H9 (cell line): ENCODE measurements around the gene TSPAN11. TPM values are rescaled to one million over a fixed set of nuclear protein-coding genes. Genes with fewer than 3 reads are reported as not detected.

Experiments used
- DNase-seq: peaks from one replicate; pipeline ENCODE4 v3.0.0-alpha.2; 2017
- H2AFZ ChIP-seq: one replicate; pipeline ENCODE4 v1.6.1; 2013; ENCODE audit warnings: mild to moderate bottlenecking, low read length, control low read depth, moderate library complexity
- H2AK5ac ChIP-seq: 2 replicates; pipeline ENCODE4 v1.6.1; 2013; ENCODE audit warnings: low read length, control low read depth, mixed read lengths; ENCODE audit not compliant: insufficient read length
- H2BK120ac ChIP-seq: one replicate; pipeline ENCODE4 v1.6.1; 2013; ENCODE audit warnings: low read depth, mild to moderate bottlenecking, low read length, control low read depth, inconsistent platforms; ENCODE audit not compliant: poor library complexity, severe bottlenecking
- H2BK12ac ChIP-seq: 2 replicates; pipeline ENCODE4 v1.6.1; 2013; ENCODE audit warnings: low read length, control low read depth, mixed read lengths, low read depth; ENCODE audit not compliant: insufficient read length
- H2BK15ac ChIP-seq: 2 replicates; pipeline ENCODE4 v1.6.1; 2013; ENCODE audit warnings: low read depth, low read length, control low read depth
- H2BK20ac ChIP-seq: one replicate; pipeline ENCODE4 v1.6.1; 2013; ENCODE audit warnings: low read depth, mild to moderate bottlenecking, low read length, control low read depth, inconsistent platforms; ENCODE audit not compliant: poor library complexity, severe bottlenecking
- H2BK5ac ChIP-seq: 2 replicates; pipeline ENCODE4 v1.6.1; 2013; ENCODE audit warnings: low read length, control low read depth, mixed read lengths; ENCODE audit not compliant: insufficient read length
- H3K14ac ChIP-seq: 2 replicates; pipeline ENCODE4 v1.6.1; 2013; ENCODE audit warnings: low read length, control low read depth; ENCODE audit not compliant: insufficient read depth
- H3K18ac ChIP-seq: 2 replicates; pipeline ENCODE4 v1.6.1; 2013; ENCODE audit warnings: low read depth, mild to moderate bottlenecking, mixed read lengths, low read length, control low read depth; ENCODE audit not compliant: insufficient read length
- H3K23ac ChIP-seq: 2 replicates; pipeline ENCODE4 v1.6.1; 2013; ENCODE audit warnings: low read length, control low read depth, mixed read lengths, low read depth; ENCODE audit not compliant: insufficient read length
- H3K23me2 ChIP-seq: 2 replicates; pipeline ENCODE4 v1.6.1; 2013; ENCODE audit warnings: low read depth, mild to moderate bottlenecking, mixed read lengths, low read length, control low read depth; ENCODE audit not compliant: insufficient read length, poor library complexity, severe bottlenecking
- H3K27ac ChIP-seq: 2 replicates; pipeline ENCODE4 v1.5.1; 2013; ENCODE audit warnings: low read length, control low read depth, mixed read lengths, low read depth; ENCODE audit not compliant: insufficient read length
- H3K27me3 ChIP-seq: 2 replicates; pipeline ENCODE4 v1.6.1; 2013; ENCODE audit warnings: low read length, control low read depth, inconsistent platforms; ENCODE audit not compliant: insufficient read depth
- H3K4ac ChIP-seq: 2 replicates; pipeline ENCODE4 v1.6.1; 2013; ENCODE audit warnings: low read depth, mild to moderate bottlenecking, control low read depth, inconsistent platforms, low read length, moderate library complexity
- H3K4me1 ChIP-seq: 2 replicates; pipeline ENCODE4 v1.6.1; 2013; ENCODE audit warnings: low read length, control low read depth, inconsistent platforms; ENCODE audit not compliant: insufficient read depth
- H3K4me2 ChIP-seq: 2 replicates; pipeline ENCODE4 v1.6.1; 2013; ENCODE audit warnings: low read length, control low read depth, mixed read lengths; ENCODE audit not compliant: insufficient read length, insufficient read depth
- H3K56ac ChIP-seq: 2 replicates; pipeline ENCODE4 v1.6.1; 2013; ENCODE audit warnings: low read depth, mild to moderate bottlenecking, mixed read lengths, low read length, control low read depth; ENCODE audit not compliant: insufficient read length
- H3K79me1 ChIP-seq: 2 replicates; pipeline ENCODE4 v1.6.1; 2013; ENCODE audit warnings: low read depth, mild to moderate bottlenecking, moderate library complexity, low read length, control low read depth, inconsistent platforms; ENCODE audit not compliant: insufficient read depth, poor library complexity, severe bottlenecking
- H3K79me2 ChIP-seq: 2 replicates; pipeline ENCODE4 v1.6.1; 2013; ENCODE audit warnings: low read length, control low read depth, inconsistent platforms; ENCODE audit not compliant: insufficient read depth
- H3K9ac ChIP-seq: 2 replicates; pipeline ENCODE4 v1.6.1; 2013; ENCODE audit warnings: low read length, control low read depth, mixed read lengths; ENCODE audit not compliant: insufficient read length; ENCODE audit errors: extremely low read depth
- H3K9me3 ChIP-seq: one replicate; pipeline ENCODE4 v1.6.1; 2013; ENCODE audit warnings: low read depth, low read length, inconsistent platforms; ENCODE audit not compliant: control insufficient read depth
- H3T11ph ChIP-seq: one replicate; pipeline ENCODE4 v1.6.1; 2013; ENCODE audit warnings: mild to moderate bottlenecking, low read length, control low read depth, inconsistent platforms
- H4K20me1 ChIP-seq: one replicate; pipeline ENCODE4 v1.6.1; 2013; ENCODE audit not compliant: control insufficient read depth, insufficient read length, insufficient read depth
- H4K5ac ChIP-seq: 2 replicates; pipeline ENCODE4 v1.6.1; 2013; ENCODE audit warnings: low read depth, mild to moderate bottlenecking, mixed read lengths, low read length, control low read depth; ENCODE audit not compliant: insufficient read length
- H4K8ac ChIP-seq: replicated peaks from 2 replicates; pipeline ENCODE4 v1.6.1; 2013; ENCODE audit warnings: low read length, control low read depth, mixed read lengths, low read depth; ENCODE audit not compliant: insufficient read length
- H4K91ac ChIP-seq: 2 replicates; pipeline ENCODE4 v1.6.1; 2013; ENCODE audit warnings: low read depth, mild to moderate bottlenecking, moderate library complexity, mixed read lengths, low read length, control low read depth; ENCODE audit not compliant: insufficient read length
- H3K27ac Mint-ChIP-seq, 3 experiments: 2 replicates in 2 of 3; 3 replicates in 1 of 3; pipeline ENCODE4 v1.8.0; 2020 to 2021; ENCODE audit warnings: mixed read lengths in 3 of 3, mild to moderate bottlenecking in 1 of 3, moderate library complexity in 1 of 3
- H3K27me3 Mint-ChIP-seq: 2 replicates; pipeline ENCODE4 v1.8.0; 2021; ENCODE audit warnings: low read depth, mild to moderate bottlenecking, moderate library complexity, mixed read lengths
- H3K36me3 Mint-ChIP-seq, 3 experiments: 2 replicates in 2 of 3; 3 replicates in 1 of 3; pipeline ENCODE4 v1.8.0; 2020 to 2021; ENCODE audit warnings: low read depth in 3 of 3, mixed read lengths in 3 of 3; ENCODE audit not compliant: insufficient read depth in 1 of 3
- H3K4me1 Mint-ChIP-seq, 2 experiments: 2 replicates each; pipeline ENCODE4 v1.8.0; 2020; ENCODE audit warnings: mixed read lengths in 2 of 2
- H3K4me3 Mint-ChIP-seq, 2 experiments: 2 replicates in 1 of 2; 3 replicates in 1 of 2; pipeline ENCODE4 v1.8.0; 2020 to 2021; ENCODE audit warnings: mild to moderate bottlenecking in 2 of 2, mixed read lengths in 2 of 2, moderate library complexity in 1 of 2
- H3K9me3 Mint-ChIP-seq, 2 experiments: 2 replicates in 1 of 2; 3 replicates in 1 of 2; pipeline ENCODE4 v1.8.0; 2020; ENCODE audit warnings: mild to moderate bottlenecking in 2 of 2, mixed read lengths in 2 of 2, moderate library complexity in 1 of 2
- WGBS: extraction: QIAGEN DNeasy Blood & Tissue Kit; methylation state at CpG from one replicate; pipeline ENCODE4 v1.1.7; 2013; ENCODE audit warnings: missing lambda C conversion rate, low lambda C conversion rate, mixed read lengths; ENCODE audit not compliant: insufficient read length; ENCODE audit errors: extremely low coverage; 5-methylcytosine and 5-hydroxymethylcytosine counted together
- total RNA-seq: library from RNA; stranded (reverse); gene quantifications from 2 replicates; pipeline ENCODE4 v1.2.1, GENCODE V29; 2021
- TF ChIP-seq, protein P1 (sequence below): fragments of 200-600 bp; sonication (generic); conservative IDR thresholded peaks from 3 replicates; pipeline ENCODE4 v1.8.0; 2021; ENCODE audit warnings: antibody characterized with exemption, mild to moderate bottlenecking

Gene TSPAN11
- total RNA-seq, 1 experiment from 2014 or later: 4.2 TPM

- no peak overlapping the region for H2BK120ac ChIP-seq
- H2BK20ac ChIP-seq: no peak overlapping the region
- H4K8ac ChIP-seq: no peak overlapping the region
- no peaks in the 10 kb centered on the region for H4K20me1 ChIP-seq
- Mint-ChIP-seq H3K27me3 (peaks cover 10% of the 10 kb centered on the region), H3K9me3 (peaks cover 6 to 7% of the 10 kb centered on the region in 2 experiments; a peak in 4 of 5 replicates), H3K36me3 (peaks cover 0 to 6% (median 2%) of the 10 kb centered on the region in 3 experiments; a peak in 2 of 7 replicates), H3K4me3 (no peak overlapping the region), H3K27ac (no peak overlapping the region), H3K4me1 (peaks cover 9 to 10% of the 10 kb centered on the region in 2 experiments)
- H3T11ph ChIP-seq: no peak overlapping the region
- no peak overlapping the region for H2AFZ ChIP-seq
- DNase-seq: no peak
- H3K27ac ChIP-seq: no peak overlapping the region
- no peak overlapping the region for H2BK12ac ChIP-seq
- no peak overlapping the region for H3K4ac ChIP-seq
- TF ChIP-seq, protein P1, sequence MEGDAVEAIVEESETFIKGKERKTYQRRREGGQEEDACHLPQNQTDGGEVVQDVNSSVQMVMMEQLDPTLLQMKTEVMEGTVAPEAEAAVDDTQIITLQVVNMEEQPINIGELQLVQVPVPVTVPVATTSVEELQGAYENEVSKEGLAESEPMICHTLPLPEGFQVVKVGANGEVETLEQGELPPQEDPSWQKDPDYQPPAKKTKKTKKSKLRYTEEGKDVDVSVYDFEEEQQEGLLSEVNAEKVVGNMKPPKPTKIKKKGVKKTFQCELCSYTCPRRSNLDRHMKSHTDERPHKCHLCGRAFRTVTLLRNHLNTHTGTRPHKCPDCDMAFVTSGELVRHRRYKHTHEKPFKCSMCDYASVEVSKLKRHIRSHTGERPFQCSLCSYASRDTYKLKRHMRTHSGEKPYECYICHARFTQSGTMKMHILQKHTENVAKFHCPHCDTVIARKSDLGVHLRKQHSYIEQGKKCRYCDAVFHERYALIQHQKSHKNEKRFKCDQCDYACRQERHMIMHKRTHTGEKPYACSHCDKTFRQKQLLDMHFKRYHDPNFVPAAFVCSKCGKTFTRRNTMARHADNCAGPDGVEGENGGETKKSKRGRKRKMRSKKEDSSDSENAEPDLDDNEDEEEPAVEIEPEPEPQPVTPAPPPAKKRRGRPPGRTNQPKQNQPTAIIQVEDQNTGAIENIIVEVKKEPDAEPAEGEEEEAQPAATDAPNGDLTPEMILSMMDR: no peak
- WGBS: no CpG with 5 or more reads among the region's 4 CpGs
- H4K5ac ChIP-seq: no peak overlapping the region
- H3K56ac ChIP-seq: no peak overlapping the region
- H4K91ac ChIP-seq: no peak overlapping the region
- H2AK5ac ChIP-seq: no peak overlapping the region
- H2BK5ac ChIP-seq: no peak overlapping the region
- no peak overlapping the region for H3K9ac ChIP-seq
- no peak overlapping the region for H3K14ac ChIP-seq
- H3K27me3 ChIP-seq: no peaks in the 10 kb centered on the region
- peaks cover 2% of the 10 kb centered on the region; the same call in 1 of the 2 replicates for H3K4me1 ChIP-seq
- no peaks in the 10 kb centered on the region for H3K79me2 ChIP-seq
- H2BK15ac ChIP-seq: no peak overlapping the region
- no peak overlapping the region for H3K23ac ChIP-seq
- no peaks in the 10 kb centered on the region for H3K23me2 ChIP-seq
- H3K4me2 ChIP-seq: no peak overlapping the region
- H3K18ac ChIP-seq: no peak overlapping the region
- no peaks in the 10 kb centered on the region for H3K79me1 ChIP-seq
- no peaks in the 10 kb centered on the region for H3K9me3 ChIP-seq
Observed at GRCh38 chr12:30939234-30939633, 12.7 kb downstream of the TSPAN11 start.
